DND-41 (cell line): ENCODE data around the gene PHF20.

ENCODE experiments used
- CTCF ChIP-seq: IDR thresholded peaks from 2 replicates; pipeline ENCODE4 v1.5.1; 2012; ENCODE audit warnings: borderline replicate concordance, low read length, moderate library complexity, mild to moderate bottlenecking; ENCODE audit not compliant: poor library complexity, severe bottlenecking; ENCODE audit errors: extremely low read depth
- EZH2 ChIP-seq: IDR thresholded peaks from 3 replicates; pipeline ENCODE4 v1.6.1; 2012; ENCODE audit warnings: borderline replicate concordance, low read depth, mild to moderate bottlenecking, moderate library complexity, low read length, inconsistent platforms; ENCODE audit not compliant: severe bottlenecking

GRCh38 chr20:35856866-35857265 is 85.1 kb downstream of the PHF20 start:
- no peak for TF ChIP-seq CTCF
- no peak for TF ChIP-seq EZH2
